Prostate gland (tissue), 2 donors: ENCODE results near the gene CENPX. TPM values are rescaled to one million over a fixed set of nuclear protein-coding genes. Genes with fewer than 3 reads are reported as not detected.

Experiments
- DNase-seq: peaks from one replicate; pipeline ENCODE4 v3.0.0-alpha.2; 2019; ENCODE audit warnings: low spot score
- H3K27ac ChIP-seq, 2 donors: fragments of 200-600 bp; sonication (generic); 2 replicates each; pipeline ENCODE4 v1.5.1; 2017 to 2019
- H3K27me3 ChIP-seq: fragments of 200-600 bp; sonication (generic); replicated peaks from 2 replicates; pipeline ENCODE4 v1.5.1; 2019; ENCODE audit not compliant: insufficient read depth
- H3K36me3 ChIP-seq, 2 donors: fragments of 200-600 bp; sonication (generic); 1 replicate in 1 of 2; 2 replicates in 1 of 2; pipeline versions ENCODE4 v1.5.1 to v1.8.1; 2017 to 2019
- H3K4me1 ChIP-seq: fragments of 200-600 bp; sonication (generic); replicated peaks from 2 replicates; pipeline ENCODE4 v1.5.1; 2019
- H3K4me3 ChIP-seq, 2 donors: fragments of 200-600 bp; sonication (generic); 2 replicates each; pipeline ENCODE4 v1.5.1; 2017 to 2019
- H3K9me3 ChIP-seq: fragments of 200-600 bp; sonication (generic); 2 replicates; pipeline ENCODE4 v1.5.1; 2017
- CTCF ChIP-seq, 4 experiments: fragments of 200-600 bp in 2 of 4; fragments of 450-650 bp in 2 of 4; sonication (generic) in 2 of 4; IDR thresholded peaks; 1 replicate in 3 of 4; 2 replicates in 1 of 4; pipeline ENCODE4 v1.5.1; 2016 to 2019; ENCODE audit warnings: antibody characterized with exemption in 4 of 4, mild to moderate bottlenecking in 2 of 4, moderate library complexity in 2 of 4
- POLR2A ChIP-seq: fragments of 450-650 bp; IDR thresholded peaks from one replicate; pipeline ENCODE4 v1.6.1; 2016; ENCODE audit warnings: antibody characterized with exemption, mild to moderate bottlenecking
- POLR2AphosphoS5 ChIP-seq: sonication (generic); formaldehyde crosslinking; IDR thresholded peaks from one replicate; pipeline ENCODE4 v1.6.1; 2017; ENCODE audit warnings: antibody characterized with exemption
- WGBS: methylation state at CpG from one replicate; pipeline ENCODE4 v1.1.5; 2018; 5-methylcytosine and 5-hydroxymethylcytosine counted together
- intact Hi-C: fragments of 100-400 bp; cut with DNase I; formaldehyde crosslinking; loops from one replicate; pipeline ENCODE4 v1.14.2; 2022
- total RNA-seq, 2 donors: library from RNA; depleted of rRNA; stranded (reverse); fragments of >200 nt; gene quantifications; one replicate each; pipeline ENCODE4 v1.1.0, GENCODE V29; 2016

The CENPX gene
- total RNA-seq, 2 donors from 2014 or later, result 84.9 to 263 TPM

GRCh38 chr17:82008258-82008940 lies 14.3 kb downstream of the CENPX start:
- Histone ChIP-seq H3K9me3 (no peaks in the 10 kb centered on the region), H3K4me3 (no peak overlapping the region), H3K27ac (no peak overlapping the region), H3K27me3 (no peaks in the 10 kb centered on the region), H3K4me1 (no peaks in the 10 kb centered on the region), H3K36me3 (no peaks in the 10 kb centered on the region)
- 82% methylated on average over 25 of the region's 26 CpGs for WGBS
- no peak for DNase-seq
- intact Hi-C loops, result no loop called here
- TF ChIP-seq CTCF (IDR thresholded peaks at IDR 0.05) (no peak), POLR2A (no peak), POLR2AphosphoS5 (no peak)

GRCh38 chr17:82007495-82008257 lies 15.0 kb downstream of the CENPX start:
- Histone ChIP-seq H3K36me3 (no peaks in the 10 kb centered on the region), H3K9me3 (no peaks in the 10 kb centered on the region), H3K4me3 (no peak overlapping the region), H3K27ac (no peak overlapping the region), H3K27me3 (no peaks in the 10 kb centered on the region), H3K4me1 (no peaks in the 10 kb centered on the region)
- TF ChIP-seq CTCF (IDR thresholded peaks at IDR 0.05) (no peak), POLR2A (no peak), POLR2AphosphoS5 (no peak)
- intact Hi-C loops, result no loop called here
- 76% methylated on average over 29 of the region's 30 CpGs for WGBS
- no peak for DNase-seq

- no peaks in the 10 kb centered on the region for H3K36me3 ChIP-seq
- no peak for DNase-seq
- intact Hi-C loops, result no loop called here
Observed at GRCh38 chr17:82007228-82007494, 15.5 kb downstream of the CENPX start.

GRCh38 chr17:82006468-82007227 lies 16.0 kb downstream of the CENPX start:
- no peak overlapping the region for H3K4me3 ChIP-seq
- H3K27me3 ChIP-seq, result no peaks in the 10 kb centered on the region
- no peaks in the 10 kb centered on the region for H3K9me3 ChIP-seq
- intact Hi-C loops, result no loop called here
- whole genome bisulfite sequencing, result 51% methylated on average over 24 of the region's 24 CpGs
- no peaks in the 10 kb centered on the region for H3K36me3 ChIP-seq
- no peak for DNase-seq
- H3K27ac ChIP-seq, result no peak overlapping the region
- H3K4me1 ChIP-seq, result no peaks in the 10 kb centered on the region
- TF ChIP-seq POLR2A, result no peak
- no peak for TF ChIP-seq CTCF (IDR thresholded peaks at IDR 0.05)
- no peak for TF ChIP-seq POLR2AphosphoS5

More at GRCh38 chr17:82007228-82007494, 15.5 kb downstream of the CENPX start:
- Histone ChIP-seq H3K4me3 (no peak overlapping the region), H3K27ac (no peak overlapping the region), H3K27me3 (no peaks in the 10 kb centered on the region), H3K4me1 (no peaks in the 10 kb centered on the region), H3K9me3 (no peaks in the 10 kb centered on the region)
- WGBS, result 83% methylated on average over 5 of the region's 6 CpGs
- TF ChIP-seq CTCF (IDR thresholded peaks at IDR 0.05), result no peak
- no peak for TF ChIP-seq POLR2A
- no peak for TF ChIP-seq POLR2AphosphoS5
